HepG2 (cell line): ENCODE results near the gene CHADL. TPM values are rescaled to one million over a fixed set of nuclear protein-coding genes. Genes with fewer than 3 reads are reported as not detected.

Experiments
- ATAC-seq: fragments of 200-7000 bp; cut with Tn5 transposase; 3 replicates; pipeline ENCODE4 v1.9.1; 2020; ENCODE audit warnings: mild to moderate bottlenecking, moderate library complexity
- BruUV-seq: library from RNA; stranded (reverse); fragments of 400-500 nt; replicated peaks from 2 replicates; lab custom pipeline; 2021; lab: Mats Ljungman, UMichigan
- CTCF ChIA-PET: fragments of 300-600 bp; formaldehyde crosslinking; extraction: SDS; loops from one replicate; lab custom pipeline; 2021; ENCODE audit warnings: low total read pairs, inconsistent platforms, low intra/inter-chr PET ratio; lab: Yijun Ruan, JAX
- POLR2A ChIA-PET: fragments of 350-600 bp; sonication (Branson Sonifier 250); formaldehyde crosslinking; loops from one replicate; lab custom pipeline; 2020; ENCODE audit warnings: antibody characterized with exemption, inconsistent platforms; lab: Yijun Ruan, JAX
- DNase-seq: peaks from one replicate; pipeline ENCODE4 v3.0.0-alpha.2; 2015; ENCODE audit warnings: low spot score
- FAIRE-seq: peaks from 3 replicates; lab custom pipeline; 2011; peaks lifted over from hg19 to GRCh38; lab: Jason Lieb, UNC
- H2AFZ ChIP-seq: one replicate; pipeline ENCODE4 v1.6.1; 2011; ENCODE audit warnings: low read length, inconsistent platforms
- H3K27ac ChIP-seq: fragments of 300-600 bp; 3 replicates; pipeline ENCODE4 v1.8.0; 2011; ENCODE audit warnings: mixed run types, mild to moderate bottlenecking, mixed read lengths, low read length, inconsistent platforms; ENCODE audit not compliant: insufficient read depth; ENCODE audit errors: extremely low read length
- H3K27me3 ChIP-seq, 2 experiments: fragments of 200-600 bp in 1 of 2; 2 replicates in 1 of 2; 3 replicates in 1 of 2; pipeline versions ENCODE4 v1.6.0 to v1.8.0; 2011; ENCODE audit warnings: low read length in 2 of 2, mild to moderate bottlenecking in 2 of 2, moderate library complexity in 2 of 2, inconsistent platforms in 1 of 2; ENCODE audit not compliant: insufficient read depth in 2 of 2, control insufficient read depth in 1 of 2
- H3K36me3 ChIP-seq, 2 experiments: fragments of 200-600 bp in 1 of 2; replicated peaks in 1 of 2; 2 replicates in 1 of 2; 3 replicates in 1 of 2; pipeline versions ENCODE4 v1.5.1 to v1.8.0; 2011; ENCODE audit warnings: low read length in 2 of 2, inconsistent platforms in 1 of 2; ENCODE audit not compliant: insufficient read depth in 2 of 2, control insufficient read depth in 1 of 2
- H3K4me1 ChIP-seq: 2 replicates; pipeline ENCODE4 v1.5.1; 2012; ENCODE audit warnings: low read length, inconsistent platforms; ENCODE audit not compliant: insufficient read depth
- H3K4me2 ChIP-seq: 2 replicates; pipeline ENCODE4 v1.6.0; 2011; ENCODE audit warnings: low read depth, low read length, inconsistent platforms
- H3K4me3 ChIP-seq, 3 experiments: fragments of 200-600 bp in 1 of 3; sonication (generic), shearing (Covaris generic) in 1 of 3; replicated peaks in 1 of 3; 2 replicates each; pipeline ENCODE4 v1.5.1; 2011 to 2016; ENCODE audit warnings: low read length in 3 of 3, inconsistent platforms in 2 of 3, low read depth in 2 of 3, mild to moderate bottlenecking in 2 of 3, control low read depth in 1 of 3, mixed read lengths in 1 of 3; ENCODE audit not compliant: insufficient read depth in 1 of 3
- H3K79me2 ChIP-seq: one replicate; pipeline ENCODE4 v1.6.1; 2011; ENCODE audit warnings: low read length, inconsistent platforms; ENCODE audit not compliant: insufficient read depth
- H3K9ac ChIP-seq: 2 replicates; pipeline ENCODE4 v1.6.0; 2011; ENCODE audit warnings: mild to moderate bottlenecking, low read depth, low read length, inconsistent platforms; ENCODE audit not compliant: insufficient read depth
- H3K9me3 ChIP-seq: 2 replicates; pipeline ENCODE4 v1.5.1; 2012; ENCODE audit warnings: mild to moderate bottlenecking, low read length
- H4K20me1 ChIP-seq: 2 replicates; pipeline ENCODE4 v1.6.0; 2011; ENCODE audit warnings: inconsistent platforms, mild to moderate bottlenecking, low read length, moderate library complexity; ENCODE audit not compliant: insufficient read depth
- CREM ChIP-seq, 2 experiments: sonication (generic) in 1 of 2; formaldehyde crosslinking in 1 of 2; IDR thresholded peaks; 2 replicates each; pipeline versions ENCODE4 v1.4.0 to v1.6.1; 2016 to 2020; ENCODE audit warnings: antibody characterized with exemption in 1 of 2, mild to moderate bottlenecking in 1 of 2, missing genetic modification reagents in 1 of 2
- DR1 ChIP-seq: sonication (generic); formaldehyde crosslinking; IDR thresholded peaks from 2 replicates; pipeline ENCODE4 v1.8.0; 2021; ENCODE audit warnings: mild to moderate bottlenecking, missing genetic modification reagents, inconsistent platforms
- EP300 ChIP-seq, 3 experiments: sonication (generic) in 1 of 3; formaldehyde crosslinking in 1 of 3; IDR thresholded peaks; 2 replicates each; pipeline versions ENCODE4 v1.5.1 to v1.6.1; 2011 to 2020; ENCODE audit warnings: low read depth in 2 of 3, low read length in 2 of 3, borderline replicate concordance in 1 of 3, improper control_type of control experiment in 1 of 3, mild to moderate bottlenecking in 1 of 3, missing genetic modification reagents in 1 of 3, moderate library complexity in 1 of 3
- MATR3 ChIP-seq: sonication (generic); formaldehyde crosslinking; IDR thresholded peaks from 2 replicates; pipeline ENCODE4 v1.4.0; 2020; ENCODE audit warnings: missing genetic modification reagents
- MED13 ChIP-seq: sonication (generic); formaldehyde crosslinking; IDR thresholded peaks from 2 replicates; pipeline ENCODE4 v1.5.0; 2020; ENCODE audit warnings: missing genetic modification reagents
- MEF2D ChIP-seq: sonication (generic); formaldehyde crosslinking; IDR thresholded peaks from 2 replicates; pipeline ENCODE4 v1.5.1; 2020; ENCODE audit warnings: mild to moderate bottlenecking, missing genetic modification reagents
- NFAT5 ChIP-seq: sonication (generic); formaldehyde crosslinking; IDR thresholded peaks from 2 replicates; pipeline ENCODE4 v1.4.0; 2020; ENCODE audit warnings: missing genetic modification reagents
- RAD51 ChIP-seq: fragments of 450-650 bp; IDR thresholded peaks from 2 replicates; pipeline ENCODE4 v1.6.1; 2016; ENCODE audit warnings: borderline replicate concordance
- SKIL ChIP-seq: sonication (generic); formaldehyde crosslinking; IDR thresholded peaks from 2 replicates; pipeline ENCODE4 v1.8.0; 2022; ENCODE audit warnings: missing genetic modification reagents, mild to moderate bottlenecking, moderate library complexity, borderline replicate concordance
- ZBTB1 ChIP-seq: sonication (generic); formaldehyde crosslinking; IDR thresholded peaks from 2 replicates; pipeline ENCODE4 v1.4.0; 2020; ENCODE audit warnings: missing genetic modification reagents, borderline replicate concordance
- ZFP90 ChIP-seq: sonication (generic); formaldehyde crosslinking; IDR thresholded peaks from 2 replicates; pipeline ENCODE4 v1.8.0; 2022; ENCODE audit warnings: missing genetic modification reagents, mild to moderate bottlenecking, inconsistent platforms, borderline replicate concordance
- ZNF253 ChIP-seq: sonication (generic); formaldehyde crosslinking; IDR thresholded peaks from 2 replicates; pipeline ENCODE4 v1.8.0; 2022; ENCODE audit warnings: mild to moderate bottlenecking, missing genetic modification reagents, borderline replicate concordance
- ZNF670 ChIP-seq: sonication (generic); formaldehyde crosslinking; IDR thresholded peaks from 2 replicates; pipeline ENCODE4 v1.8.0; 2022; ENCODE audit warnings: mild to moderate bottlenecking, missing genetic modification reagents, borderline replicate concordance
- WGBS: methylation state at CpG from one replicate; pipeline ENCODE4 v1.1.6; 2017; ENCODE audit warnings: low lambda C conversion rate; 5-methylcytosine and 5-hydroxymethylcytosine counted together
- in situ Hi-C: cut with HindIII; loops from 2 replicates; pipeline ENCODE4 v1.10.0; 2017; ENCODE audit warnings: low pct_unique_long_range_greater_than_20kb; ENCODE audit not compliant: extremely low pct_ligation_motif_present
- intact Hi-C: fragments of 100-400 bp; cut with micrococcal nuclease; formaldehyde crosslinking; loops from one replicate; pipeline ENCODE4 v1.10.0; 2022; ENCODE audit not compliant: unreplicated experiment
- polyA plus RNA-seq, 8 experiments: library from polyadenylated mRNA; depleted of rRNA in 3 of 8; stranded (reverse) in 7 of 8; unstranded in 1 of 8; fragments of >200 nt; fragmentation: Illumina TruSeq in 4 of 8; extraction: Trizol in 4 of 8; gene quantifications; 2 replicates each; pipeline versions ENCODE4 v1.2.1 to v1.2.3, GENCODE V29; 2011 to 2016; ENCODE audit warnings: low read depth in 4 of 8, missing spikeins in 1 of 8, mixed read lengths in 1 of 8; ENCODE audit not compliant: insufficient read depth in 1 of 8
- total RNA-seq, 5 experiments: library from RNA; depleted of rRNA; stranded (reverse); fragments of >200 nt; fragmentation: Illumina TruSeq; extraction: Trizol; gene quantifications; 2 replicates each; pipeline ENCODE4 v1.2.3, GENCODE V29; 2016; ENCODE audit warnings: low read depth in 1 of 5
- TF ChIP-seq, protein P1 (sequence below): sonication (generic); formaldehyde crosslinking; IDR thresholded peaks from 2 replicates; pipeline ENCODE4 v1.4.0; 2020; ENCODE audit warnings: mild to moderate bottlenecking, missing genetic modification reagents

The CHADL gene
- total and polyA plus RNA-seq, 2 of the 13 experiments (the other 11 are each of a cell fraction or from before 2014, with no cell fraction given): 2.8 to 8.1 TPM

- TF ChIP-seq NFAT5 (CRISPR knock-in tag) (no peak), MEF2D (CRISPR knock-in tag) (no peak), ZNF253 (CRISPR knock-in tag) (no peak)
- TF ChIP-seq, protein P1, sequence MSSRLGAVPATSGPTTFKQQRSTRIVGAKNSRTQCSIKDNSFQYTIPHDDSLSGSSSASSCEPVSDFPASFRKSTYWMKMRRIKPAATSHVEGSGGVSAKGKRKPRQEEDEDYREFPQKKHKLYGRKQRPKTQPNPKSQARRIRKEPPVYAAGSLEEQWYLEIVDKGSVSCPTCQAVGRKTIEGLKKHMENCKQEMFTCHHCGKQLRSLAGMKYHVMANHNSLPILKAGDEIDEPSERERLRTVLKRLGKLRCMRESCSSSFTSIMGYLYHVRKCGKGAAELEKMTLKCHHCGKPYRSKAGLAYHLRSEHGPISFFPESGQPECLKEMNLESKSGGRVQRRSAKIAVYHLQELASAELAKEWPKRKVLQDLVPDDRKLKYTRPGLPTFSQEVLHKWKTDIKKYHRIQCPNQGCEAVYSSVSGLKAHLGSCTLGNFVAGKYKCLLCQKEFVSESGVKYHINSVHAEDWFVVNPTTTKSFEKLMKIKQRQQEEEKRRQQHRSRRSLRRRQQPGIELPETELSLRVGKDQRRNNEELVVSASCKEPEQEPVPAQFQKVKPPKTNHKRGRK (CRISPR knock-in tag): no peak
Measured at GRCh38 chr22:41249442-41249841, 8.7 kb upstream of the CHADL start (continued).

- Histone ChIP-seq H3K27ac (no peak overlapping the region), H2AFZ (no peak overlapping the region), H3K9ac (no peak overlapping the region), H3K27me3 (no peaks in the 10 kb centered on the region), H3K79me2 (no peaks in the 10 kb centered on the region), H3K9me3 (no peaks in the 10 kb centered on the region), H3K4me1 (no peaks in the 10 kb centered on the region), H4K20me1 (no peaks in the 10 kb centered on the region), H3K4me3 (no peak overlapping the region), H3K36me3 (peaks cover 43 to 62% of the 10 kb centered on the region in 2 experiments), H3K4me2 (no peak overlapping the region)
- no peak for FAIRE-seq
- no peak for DNase-seq
- no peak for ATAC-seq
- no TSS peak for BruUV-seq
- WGBS: 100% methylated on average over 5 of the region's 10 CpGs
- ChIA-PET POLR2A (no interaction called here), CTCF (no interaction called here)
- in situ Hi-C loops: no loop called here
- intact Hi-C loops: no loop called here
- TF ChIP-seq RAD51 (no peak), ZBTB1 (no peak), MED13 (CRISPR knock-in tag) (no peak), MATR3 (no peak), ZFP90 (CRISPR knock-in tag) (no peak), DR1 (CRISPR knock-in tag) (no peak), SKIL (CRISPR knock-in tag) (no peak), ZNF670 (CRISPR knock-in tag) (no peak), CREM (IDR thresholded peaks at IDR 0.05) (no peak), CREM (CRISPR knock-in tag; IDR thresholded peaks at IDR 0.05) (no peak), EP300 (IDR thresholded peaks at IDR 0.05; ENCODE audit: low read depth in 2 of 2, low read length in 2 of 2) (no peak), EP300 (CRISPR knock-in tag; IDR thresholded peaks at IDR 0.05; ENCODE audit: borderline replicate concordance) (no peak)
Measured at GRCh38 chr22:41248758-41249157, 8.0 kb upstream of the CHADL start.
